ENCODE measurements around the gene RXYLT1. TPM values are rescaled to one million over a fixed set of nuclear protein-coding genes. Genes with fewer than 3 reads are reported as not detected.

RXYLT1 gene
- polyA plus RNA-seq, 1 donor from 2014 or later = 30.5 TPM

GRCh38 chr12:63826006-63826585, 46.4 kb downstream of the RXYLT1 start:
- H4K20me1 ChIP-seq (ENCODE audit: insufficient read depth) = no peaks in the 10 kb centered on the region
- H3K4me3 ChIP-seq (ENCODE audit: low read length) = no peak overlapping the region
- TF ChIP-seq CTCF (IDR thresholded peaks at IDR 0.05; ENCODE audit: poor library complexity, severe bottlenecking) = peak; percentile 89
- TF ChIP-seq RAD21 (conservative IDR thresholded peaks at IDR 0.05) = peak; percentile 91
- TF ChIP-seq SMC3 (conservative IDR thresholded peaks at IDR 0.05; ENCODE audit: poor library complexity) = peak; percentile 92
- TF ChIP-seq EP300 (conservative IDR thresholded peaks at IDR 0.05; ENCODE audit: poor library complexity, severe bottlenecking) = no peak
- H3F3A ChIP-seq (ENCODE audit: insufficient read depth, low read length, poor library complexity, severe bottlenecking) = no peaks in the 10 kb centered on the region
- no peak overlapping the region for H3K9ac ChIP-seq (ENCODE audit: low read length)
- no peaks in the 10 kb centered on the region for H3K36me3 ChIP-seq (ENCODE audit: insufficient read depth, low read length)
- no peaks in the 10 kb centered on the region for H3K9me2 ChIP-seq (ENCODE audit: insufficient read depth, low read length)
- no peak overlapping the region for H3K27ac ChIP-seq (ENCODE audit: low read length)
- no peaks in the 10 kb centered on the region for H3K9me3 ChIP-seq (ENCODE audit: low read length)
- H3K4me2 ChIP-seq (ENCODE audit: low read length) = no peak overlapping the region
- H3K79me2 ChIP-seq (replicated peaks; ENCODE audit: insufficient read depth, low read length) = no peaks in the 10 kb centered on the region
- no peaks in the 10 kb centered on the region for H3K27me3 ChIP-seq (ENCODE audit: insufficient read depth, low read depth, low read length)
- H2AFZ ChIP-seq (ENCODE audit: low read depth, low read length) = no peak overlapping the region

GRCh38 chr12:63828867-63829266, 49.2 kb downstream of the RXYLT1 start:
- no peak for TF ChIP-seq RAD21 (conservative IDR thresholded peaks at IDR 0.05)
- TF ChIP-seq CTCF (IDR thresholded peaks at IDR 0.05; ENCODE audit: poor library complexity, severe bottlenecking) = no peak
- no peak for TF ChIP-seq SMC3 (conservative IDR thresholded peaks at IDR 0.05; ENCODE audit: poor library complexity)
- no peak for TF ChIP-seq EP300 (conservative IDR thresholded peaks at IDR 0.05; ENCODE audit: poor library complexity, severe bottlenecking)
- no peak for TF ChIP-seq EZH2 (IDR thresholded peaks at IDR 0.05; ENCODE audit: borderline replicate concordance, insufficient read depth, low read length, poor library complexity, severe bottlenecking)
- TF ChIP-seq MXI1 (conservative IDR thresholded peaks at IDR 0.05; ENCODE audit: poor library complexity, severe bottlenecking) = no peak
- no peak for TF ChIP-seq POLR2AphosphoS5 (IDR thresholded peaks at IDR 0.05)
- no peak for TF ChIP-seq TAF1 (IDR thresholded peaks at IDR 0.05; ENCODE audit: low read depth)
- Histone ChIP-seq H3K27me3 (ENCODE audit: insufficient read depth, low read depth, low read length) (no peaks in the 10 kb centered on the region), H3K9me3 (ENCODE audit: low read length) (no peaks in the 10 kb centered on the region), H3F3A (ENCODE audit: insufficient read depth, low read length, poor library complexity, severe bottlenecking) (no peaks in the 10 kb centered on the region), H3K36me3 (ENCODE audit: insufficient read depth, low read length) (no peaks in the 10 kb centered on the region), H3K4me3 (ENCODE audit: low read length) (no peak overlapping the region), H3K79me2 (replicated peaks; ENCODE audit: insufficient read depth, low read length) (no peaks in the 10 kb centered on the region), H3K9ac (ENCODE audit: low read length) (no peak overlapping the region), H4K20me1 (ENCODE audit: insufficient read depth) (no peaks in the 10 kb centered on the region), H3K27ac (ENCODE audit: low read length) (no peak overlapping the region), H3K9me2 (ENCODE audit: insufficient read depth, low read length) (no peaks in the 10 kb centered on the region), H2AFZ (ENCODE audit: low read depth, low read length) (no peak overlapping the region), H3K4me2 (ENCODE audit: low read length) (no peak overlapping the region)

- H3K27me3 ChIP-seq (ENCODE audit: insufficient read depth, low read depth, low read length) = no peaks in the 10 kb centered on the region
- TF ChIP-seq RAD21 (conservative IDR thresholded peaks at IDR 0.05) (no peak), CTCF (IDR thresholded peaks at IDR 0.05; ENCODE audit: poor library complexity, severe bottlenecking) (no peak), POLR2AphosphoS5 (IDR thresholded peaks at IDR 0.05) (no peak), TAF1 (IDR thresholded peaks at IDR 0.05; ENCODE audit: low read depth) (no peak), REST (IDR thresholded peaks at IDR 0.05; ENCODE audit: borderline replicate concordance) (no peak), SMC3 (conservative IDR thresholded peaks at IDR 0.05; ENCODE audit: poor library complexity) (no peak), MXI1 (conservative IDR thresholded peaks at IDR 0.05; ENCODE audit: poor library complexity, severe bottlenecking) (no peak)
Observed at GRCh38 chr12:63836046-63836445, 56.3 kb downstream of the RXYLT1 start.

More at GRCh38 chr12:63836046-63836445, 56.3 kb downstream of the RXYLT1 start:
- H3K9me2 ChIP-seq (ENCODE audit: insufficient read depth, low read length) = no peaks in the 10 kb centered on the region
- H3K4me2 ChIP-seq (ENCODE audit: low read length) = no peak overlapping the region
- no peaks in the 10 kb centered on the region for H3F3A ChIP-seq (ENCODE audit: insufficient read depth, low read length, poor library complexity, severe bottlenecking)
- H4K20me1 ChIP-seq (ENCODE audit: insufficient read depth) = no peaks in the 10 kb centered on the region
- H3K79me2 ChIP-seq (replicated peaks; ENCODE audit: insufficient read depth, low read length) = no peaks in the 10 kb centered on the region
- H3K27ac ChIP-seq (ENCODE audit: low read length) = no peak overlapping the region
- no peaks in the 10 kb centered on the region for H3K9me3 ChIP-seq (ENCODE audit: low read length)
- H2AFZ ChIP-seq (ENCODE audit: low read depth, low read length) = no peak overlapping the region
- no peak overlapping the region for H3K4me3 ChIP-seq (ENCODE audit: low read length)
- H3K36me3 ChIP-seq (ENCODE audit: insufficient read depth, low read length) = no peaks in the 10 kb centered on the region
- H3K9ac ChIP-seq (ENCODE audit: low read length) = no peak overlapping the region
